ENCODE measurements around the gene SYNDIG1. TPM values are rescaled to one million over a fixed set of nuclear protein-coding genes. Genes with fewer than 3 reads are reported as not detected.

SYNDIG1 gene
- total RNA-seq, 1 donor from 2014 or later, result 0.19 TPM

GRCh38 chr20:24708411-24709295, 239.2 kb downstream of the SYNDIG1 start:
- no peak for TF ChIP-seq CTCF (IDR thresholded peaks at IDR 0.05; ENCODE audit: unreplicated experiment)
- Mint-ChIP-seq H3K4me1 (ENCODE audit: low read depth) (no peaks in the 10 kb centered on the region), H3K27ac (no peak overlapping the region), H3K36me3 (ENCODE audit: insufficient read depth) (no peaks in the 10 kb centered on the region), H3K27me3 (peaks cover 17% of the 10 kb centered on the region), H3K9me3 (ENCODE audit: low read depth) (peaks cover 7% of the 10 kb centered on the region), H3K4me3 (ENCODE audit: low read depth) (no peak overlapping the region)
- no peak for DNase-seq (ENCODE audit: low spot score, unreplicated experiment)

Data from progenitor cell of endocrine pancreas (in vitro differentiated cells).